ENCODE measurements around the gene NFKBIL1.

The NFKBIL1 gene

GRCh38 chr6:31534521-31535040, 12.8 kb upstream of the NFKBIL1 start:
- no peak for DNase-seq (ENCODE audit: low read depth)

GRCh38 chr6:31535538-31536324, 11.7 kb upstream of the NFKBIL1 start:
- no peak for DNase-seq (ENCODE audit: low read depth)

- no peak for DNase-seq (ENCODE audit: low read depth)
Observed at GRCh38 chr6:31538805-31539400, 8.5 kb upstream of the NFKBIL1 start.

- no peak for DNase-seq (ENCODE audit: low read depth)
Observed at GRCh38 chr6:31540640-31541039, 6.8 kb upstream of the NFKBIL1 start.

GRCh38 chr6:31541059-31541657, 6.2 kb upstream of the NFKBIL1 start:
- DNase-seq (ENCODE audit: low read depth): peak; percentile 63

- peak; percentile 90 for DNase-seq (ENCODE audit: low read depth)
Observed at GRCh38 chr6:31541658-31542521, 5.5 kb upstream of the NFKBIL1 start, which contains the start of gene DDX39B. Gene DDX39B, minus strand, starts transcription at chr6:31542003. Its CDS starts 1,471 bp downstream, at chr6:31540532.

- no peak for DNase-seq (ENCODE audit: low read depth)
Observed at GRCh38 chr6:31543639-31544038, 3.8 kb upstream of the NFKBIL1 start.

- DNase-seq (ENCODE audit: low read depth): no peak
Observed at GRCh38 chr6:31544676-31545075, 2.7 kb upstream of the NFKBIL1 start.

GRCh38 chr6:31545291-31545690, 2.1 kb upstream of the NFKBIL1 start:
- no peak for DNase-seq (ENCODE audit: low read depth)

GRCh38 chr6:31546339-31546957, 960 bp upstream of the NFKBIL1 start, which contains the start of gene ATP6V1G2:
Gene ATP6V1G2, minus strand, starts transcription at chr6:31546608. Its CDS starts 49 bp downstream, at chr6:31546559.
- peak; percentile 73 for DNase-seq (ENCODE audit: low read depth)

GRCh38 chr6:31547727-31548543, 527 bp downstream of the NFKBIL1 start:
- no peak for DNase-seq (ENCODE audit: low read depth)

- DNase-seq (ENCODE audit: low read depth): no peak
Observed at GRCh38 chr6:31548544-31548873, 1.1 kb downstream of the NFKBIL1 start.

GRCh38 chr6:31551371-31551770, 4.0 kb downstream of the NFKBIL1 start:
- peak; percentile 47 for DNase-seq (ENCODE audit: low read depth)

- DNase-seq (ENCODE audit: low read depth): no peak
Observed at GRCh38 chr6:31556307-31556706, 8.9 kb downstream of the NFKBIL1 start.

GRCh38 chr6:31557443-31558317, 10.3 kb downstream of the NFKBIL1 start:
- no peak for DNase-seq (ENCODE audit: low read depth)

GRCh38 chr6:31558318-31558625, 10.9 kb downstream of the NFKBIL1 start:
- DNase-seq (ENCODE audit: low read depth): no peak

- DNase-seq (ENCODE audit: low read depth): peak; percentile 51
Observed at GRCh38 chr6:31558631-31559500, 11.5 kb downstream of the NFKBIL1 start.

- DNase-seq (ENCODE audit: low read depth): no peak
Observed at GRCh38 chr6:31559606-31559957, 12.2 kb downstream of the NFKBIL1 start.

Data from activated T-cell treated with anti-CD3 and anti-CD28 coated beads for 1 hour (primary cell).